Ectodermal cell (in vitro differentiated cells): Measurements from ENCODE around the gene TAF8.

ENCODE experiments used
- H3K27ac ChIP-seq: 2 replicates; pipeline ENCODE4 v1.7.0; 2013; ENCODE audit warnings: mild to moderate bottlenecking, low read depth, low read length; ENCODE audit not compliant: insufficient read depth, poor library complexity, severe bottlenecking
- H3K27me3 ChIP-seq: 2 replicates; pipeline ENCODE4 v1.7.0; 2013; ENCODE audit warnings: mild to moderate bottlenecking, low read length; ENCODE audit not compliant: insufficient read depth, control insufficient read depth, poor library complexity, severe bottlenecking
- H3K36me3 ChIP-seq: one replicate; pipeline ENCODE4 v1.7.0; 2013; ENCODE audit warnings: low read length; ENCODE audit not compliant: control insufficient read depth, insufficient read depth
- H3K4me1 ChIP-seq: one replicate; pipeline ENCODE4 v1.7.0; 2013; ENCODE audit warnings: low read length; ENCODE audit not compliant: control insufficient read depth, insufficient read depth
- H3K4me3 ChIP-seq: 2 replicates; pipeline ENCODE4 v1.7.0; 2013; ENCODE audit warnings: low read depth, low read length, control low read depth; ENCODE audit not compliant: insufficient read depth
- H3K9me3 ChIP-seq: 2 replicates; pipeline ENCODE4 v1.7.0; 2013; ENCODE audit warnings: mild to moderate bottlenecking, low read length, moderate library complexity; ENCODE audit not compliant: control insufficient read depth
- WGBS, 2 experiments: methylation state at CpG; one replicate each; pipeline ENCODE4 v1.1.7; 2013; ENCODE audit warnings: missing lambda C conversion rate in 2 of 2; 5-methylcytosine and 5-hydroxymethylcytosine counted together

The TAF8 gene

GRCh38 chr6:42108071-42108470 lies 57.7 kb downstream of the TAF8 start:
- Histone ChIP-seq H3K4me3 (no peak overlapping the region), H3K27me3 (peaks cover 13% of the 10 kb centered on the region), H3K4me1 (peaks cover 3% of the 10 kb centered on the region), H3K27ac (no peak overlapping the region), H3K9me3 (no peaks in the 10 kb centered on the region), H3K36me3 (no peaks in the 10 kb centered on the region)
- WGBS, 2 experiments, result 94 to 96% methylated on average over 2 of the region's 2 CpGs

GRCh38 chr6:42110683-42111082 lies 60.4 kb downstream of the TAF8 start:
- WGBS, 2 experiments, result 88 to 96% methylated on average over 3 of the region's 3 CpGs
- Histone ChIP-seq H3K27ac (no peak overlapping the region), H3K27me3 (no peaks in the 10 kb centered on the region), H3K4me1 (no peaks in the 10 kb centered on the region), H3K4me3 (no peak overlapping the region), H3K36me3 (no peaks in the 10 kb centered on the region), H3K9me3 (no peaks in the 10 kb centered on the region)

GRCh38 chr6:42112351-42112750 lies 62.0 kb downstream of the TAF8 start:
- H3K27me3 ChIP-seq, result no peaks in the 10 kb centered on the region
- no peaks in the 10 kb centered on the region for H3K36me3 ChIP-seq
- no peaks in the 10 kb centered on the region for H3K4me1 ChIP-seq
- H3K27ac ChIP-seq, result no peak overlapping the region
- no peak overlapping the region for H3K4me3 ChIP-seq
- 93 to 94% methylated on average over 1 of the region's 1 CpG for WGBS, 2 experiments
- no peaks in the 10 kb centered on the region for H3K9me3 ChIP-seq

GRCh38 chr6:42113936-42114636 lies 63.8 kb downstream of the TAF8 start:
- H3K4me1 ChIP-seq, result no peaks in the 10 kb centered on the region
- no peak overlapping the region for H3K27ac ChIP-seq
- no peak overlapping the region for H3K4me3 ChIP-seq
- no peaks in the 10 kb centered on the region for H3K36me3 ChIP-seq
- no peaks in the 10 kb centered on the region for H3K9me3 ChIP-seq
- H3K27me3 ChIP-seq, result no peaks in the 10 kb centered on the region
- WGBS, 2 experiments, result 90 to 91% methylated on average over 4 to 5 of the region's 5 CpGs

- H3K27ac ChIP-seq, result no peak overlapping the region
- H3K4me3 ChIP-seq, result no peak overlapping the region
- no peaks in the 10 kb centered on the region for H3K36me3 ChIP-seq
- no peaks in the 10 kb centered on the region for H3K4me1 ChIP-seq
- H3K27me3 ChIP-seq, result no peaks in the 10 kb centered on the region
- WGBS, 2 experiments, result 92 to 96% methylated on average over 3 of the region's 3 CpGs
- H3K9me3 ChIP-seq, result no peaks in the 10 kb centered on the region
Observed at GRCh38 chr6:42117843-42118161, 67.5 kb downstream of the TAF8 start.

GRCh38 chr6:42118162-42119001 lies 68.1 kb downstream of the TAF8 start:
- no peak overlapping the region for H3K27ac ChIP-seq
- H3K4me1 ChIP-seq, result no peaks in the 10 kb centered on the region
- no peaks in the 10 kb centered on the region for H3K36me3 ChIP-seq
- 89 to 90% methylated on average over 10 of the region's 10 CpGs for WGBS, 2 experiments
- H3K4me3 ChIP-seq, result no peak overlapping the region
- H3K27me3 ChIP-seq, result no peaks in the 10 kb centered on the region
- H3K9me3 ChIP-seq, result no peaks in the 10 kb centered on the region

GRCh38 chr6:42120895-42121865 lies 70.9 kb downstream of the TAF8 start:
- Histone ChIP-seq H3K27me3 (no peaks in the 10 kb centered on the region), H3K4me1 (no peaks in the 10 kb centered on the region), H3K4me3 (no peak overlapping the region), H3K9me3 (no peaks in the 10 kb centered on the region), H3K36me3 (no peaks in the 10 kb centered on the region), H3K27ac (no peak overlapping the region)
- WGBS, 2 experiments, result 95 to 96% methylated on average over 8 of the region's 8 CpGs

GRCh38 chr6:42123379-42124103 lies 73.2 kb downstream of the TAF8 start:
- 93 to 95% methylated on average over 11 of the region's 11 CpGs for WGBS, 2 experiments
- Histone ChIP-seq H3K9me3 (no peaks in the 10 kb centered on the region), H3K27ac (no peak overlapping the region), H3K36me3 (peaks cover 3% of the 10 kb centered on the region), H3K4me1 (no peaks in the 10 kb centered on the region), H3K4me3 (no peak overlapping the region), H3K27me3 (no peaks in the 10 kb centered on the region)

- Histone ChIP-seq H3K4me3 (no peak overlapping the region), H3K4me1 (no peaks in the 10 kb centered on the region), H3K9me3 (no peaks in the 10 kb centered on the region), H3K27me3 (no peaks in the 10 kb centered on the region), H3K27ac (no peak overlapping the region), H3K36me3 (peaks cover 3% of the 10 kb centered on the region)
- WGBS, 2 experiments, result 90 to 91% methylated on average over 9 of the region's 9 CpGs
Observed at GRCh38 chr6:42124223-42124836, 74.0 kb downstream of the TAF8 start.
